Kidney (tissue), 14 donors: Measurements from ENCODE around the gene PLA2G15. TPM values are rescaled to one million over a fixed set of nuclear protein-coding genes. Genes with fewer than 3 reads are reported as not detected.

Source experiments
- DNase-seq, 5 donors: peaks; one replicate each; pipeline ENCODE4 v3.0.0-alpha.2; 2013 to 2020
- FAIRE-seq: peaks from 2 replicates; lab custom pipeline; 2012; peaks lifted over from hg19 to GRCh38; lab: Jason Lieb, UNC
- H3K27ac ChIP-seq, 2 donors: one replicate each; pipeline ENCODE4 v1.7.0; 2013; ENCODE audit warnings: low read depth in 2 of 2, low read length in 2 of 2, inconsistent platforms in 1 of 2
- H3K27me3 ChIP-seq: one replicate; pipeline ENCODE4 v1.7.1; 2013; ENCODE audit warnings: low read length, inconsistent platforms; ENCODE audit not compliant: control insufficient read depth, insufficient read depth
- H3K36me3 ChIP-seq, 3 donors: one replicate each; pipeline versions ENCODE4 v1.7.0 to v1.7.1; 2013; ENCODE audit warnings: low read length in 3 of 3, control low read depth in 1 of 3, inconsistent platforms in 1 of 3; ENCODE audit not compliant: insufficient read depth in 3 of 3, control insufficient read depth in 2 of 3
- H3K4me1 ChIP-seq, 3 donors: one replicate each; pipeline versions ENCODE4 v1.7.0 to v1.7.1; 2013; ENCODE audit warnings: low read length in 3 of 3, inconsistent platforms in 1 of 3, low read depth in 1 of 3; ENCODE audit not compliant: control insufficient read depth in 2 of 3, insufficient read depth in 2 of 3
- H3K4me3 ChIP-seq, 3 donors: one replicate each; pipeline versions ENCODE4 v1.7.0 to v1.8.1; 2013; ENCODE audit warnings: low read length in 3 of 3, control low read depth in 1 of 3, inconsistent platforms in 1 of 3
- H3K9ac ChIP-seq, 3 donors: one replicate each; pipeline versions ENCODE4 v1.7.0 to v1.7.1; 2013; ENCODE audit warnings: low read length in 3 of 3, control low read depth in 1 of 3, inconsistent platforms in 1 of 3
- H3K9me3 ChIP-seq, 3 donors: one replicate each; pipeline versions ENCODE4 v1.7.0 to v1.7.1; 2013; ENCODE audit warnings: low read length in 3 of 3, control low read depth in 1 of 3, inconsistent platforms in 1 of 3; ENCODE audit not compliant: control insufficient read depth in 2 of 3, insufficient read depth in 1 of 3
- intact Hi-C: fragments of 100-400 bp; cut with DNase I; formaldehyde crosslinking; loops from one replicate; pipeline ENCODE4 v1.11.1; 2022
- polyA plus RNA-seq: library from polyadenylated mRNA; stranded (reverse); fragments of 350-450 nt; fragmentation: Illumina TruSeq; extraction: RNeasy Lipid Tissue Mini Kit (QIAGEN cat#74804); gene quantifications from one replicate; pipeline ENCODE4 v1.2.3, GENCODE V29; 2014; ENCODE audit warnings: low read depth, low replicate concordance; ENCODE audit not compliant: insufficient read depth
- total RNA-seq: library from RNA; stranded (reverse); fragmentation: NEBNext Ultra II Directional; extraction: Animal tissue kit (Norgen Biotek cat#: 25700); gene quantifications from one replicate; pipeline ENCODE4 v1.2.1, GENCODE V29; 2021
- TF ChIP-seq, protein P1 (sequence below): IDR thresholded peaks from 3 replicates; pipeline ENCODE4 v1.5.1; 2012; ENCODE audit warnings: mild to moderate bottlenecking, moderate library complexity, borderline replicate concordance; ENCODE audit not compliant: insufficient read depth; ENCODE audit errors: extremely low read depth
- donor health status: control.
- donor health status: control.
- donor health status: control.
- donor health status: control.
- donor health status: control.
- donor health status: DM: yes; HTN: yes; CAD: no.
- donor health status: Normal renal cell carcinoma (clear cell type).

PLA2G15 gene
- total and polyA plus RNA-seq, 2 donors from 2014 or later: 35.1 to 44.4 TPM

DNA sequence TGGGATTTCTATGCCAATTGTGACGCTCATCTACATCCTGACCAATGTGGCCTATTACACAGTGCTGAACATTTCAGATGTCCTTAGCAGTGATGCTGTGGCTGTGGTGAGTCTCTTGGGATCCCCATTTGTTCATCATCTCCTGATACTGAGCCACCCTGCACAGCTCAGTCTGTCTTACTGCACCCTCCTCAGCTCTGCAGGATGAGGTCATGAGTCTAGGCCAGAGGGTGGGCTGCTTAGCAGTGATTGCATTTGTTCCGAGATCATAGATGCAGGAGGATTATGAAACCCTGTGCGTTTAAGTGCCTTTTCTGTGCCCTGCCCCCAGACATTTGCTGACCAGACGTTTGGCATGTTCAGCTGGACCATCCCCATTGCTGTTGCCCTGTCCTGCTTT lies 46.1 kb downstream of the PLA2G15 start:
- Histone ChIP-seq H3K9ac (no peak overlapping the region), H3K27me3 (no peaks in the 10 kb centered on the region), H3K36me3 (peaks cover 4 to 20% (median 20%) of the 10 kb centered on the region in 3 donors), H3K4me3 (no peak overlapping the region), H3K9me3 (no peaks in the 10 kb centered on the region), H3K4me1 (peaks cover 0 to 19% (median 4%) of the 10 kb centered on the region in 3 donors), H3K27ac (no peak overlapping the region)
- DNase-seq: no peak
- no peak for FAIRE-seq
- intact Hi-C loops: no loop called here
- TF ChIP-seq, protein P1, sequence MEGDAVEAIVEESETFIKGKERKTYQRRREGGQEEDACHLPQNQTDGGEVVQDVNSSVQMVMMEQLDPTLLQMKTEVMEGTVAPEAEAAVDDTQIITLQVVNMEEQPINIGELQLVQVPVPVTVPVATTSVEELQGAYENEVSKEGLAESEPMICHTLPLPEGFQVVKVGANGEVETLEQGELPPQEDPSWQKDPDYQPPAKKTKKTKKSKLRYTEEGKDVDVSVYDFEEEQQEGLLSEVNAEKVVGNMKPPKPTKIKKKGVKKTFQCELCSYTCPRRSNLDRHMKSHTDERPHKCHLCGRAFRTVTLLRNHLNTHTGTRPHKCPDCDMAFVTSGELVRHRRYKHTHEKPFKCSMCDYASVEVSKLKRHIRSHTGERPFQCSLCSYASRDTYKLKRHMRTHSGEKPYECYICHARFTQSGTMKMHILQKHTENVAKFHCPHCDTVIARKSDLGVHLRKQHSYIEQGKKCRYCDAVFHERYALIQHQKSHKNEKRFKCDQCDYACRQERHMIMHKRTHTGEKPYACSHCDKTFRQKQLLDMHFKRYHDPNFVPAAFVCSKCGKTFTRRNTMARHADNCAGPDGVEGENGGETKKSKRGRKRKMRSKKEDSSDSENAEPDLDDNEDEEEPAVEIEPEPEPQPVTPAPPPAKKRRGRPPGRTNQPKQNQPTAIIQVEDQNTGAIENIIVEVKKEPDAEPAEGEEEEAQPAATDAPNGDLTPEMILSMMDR: no peak

DNA sequence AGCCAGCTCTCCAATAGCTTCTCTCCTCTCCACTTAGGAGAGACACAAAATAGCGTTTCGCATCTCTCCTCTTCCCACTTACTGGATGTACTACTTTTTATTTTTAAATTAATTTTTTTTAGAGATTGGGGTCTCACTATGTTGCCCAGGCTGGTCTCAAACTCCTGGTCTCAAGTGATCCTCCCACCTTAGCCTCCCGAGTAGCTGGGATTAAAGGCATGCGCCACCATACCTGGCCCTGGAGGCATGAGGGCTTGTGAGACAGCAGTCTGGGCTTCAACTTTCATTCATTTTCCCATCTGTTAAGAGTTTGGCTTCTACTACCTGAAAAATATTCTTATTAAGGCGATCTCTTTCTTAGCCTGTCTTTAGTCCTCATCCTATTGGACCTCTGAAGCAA lies 47.3 kb downstream of the PLA2G15 start:
- H3K4me3 ChIP-seq: no peak overlapping the region
- intact Hi-C loops: no loop called here
- no peak overlapping the region for H3K9ac ChIP-seq
- FAIRE-seq (no peak), DNase-seq (no peak)
- no peaks in the 10 kb centered on the region for H3K9me3 ChIP-seq
- peaks cover 0 to 14% (median 4%) of the 10 kb centered on the region in 3 donors for H3K4me1 ChIP-seq
- H3K27me3 ChIP-seq: no peaks in the 10 kb centered on the region
- H3K36me3 ChIP-seq: peaks cover 4 to 27% (median 21%) of the 10 kb centered on the region in 3 donors
- TF ChIP-seq, protein P1: no peak
- no peak overlapping the region for H3K27ac ChIP-seq

DNA sequence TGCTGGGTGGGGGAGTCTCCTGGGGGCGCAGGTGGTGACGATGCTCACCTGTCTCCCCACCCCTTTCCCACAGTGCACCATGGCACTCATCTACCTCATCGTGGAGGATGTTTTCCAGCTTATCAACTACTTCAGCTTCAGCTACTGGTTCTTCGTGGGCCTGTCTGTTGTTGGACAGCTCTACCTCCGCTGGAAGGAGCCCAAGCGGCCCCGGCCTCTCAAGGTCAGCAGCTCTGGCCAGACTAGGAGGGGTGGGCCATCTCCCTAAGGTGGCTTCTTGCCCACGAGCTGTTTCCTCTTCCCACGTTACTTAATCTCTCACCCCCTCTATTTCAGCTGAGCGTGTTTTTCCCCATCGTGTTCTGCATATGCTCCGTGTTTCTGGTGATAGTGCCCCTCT lies 51.1 kb downstream of the PLA2G15 start:
- H3K9ac ChIP-seq: no peak overlapping the region
- DNase-seq (no peak), FAIRE-seq (no peak)
- H3K4me3 ChIP-seq: no peak overlapping the region
- intact Hi-C loops: no loop called here
- H3K27me3 ChIP-seq: no peaks in the 10 kb centered on the region
- peaks cover 4 to 49% (median 46%) of the 10 kb centered on the region in 3 donors for H3K36me3 ChIP-seq
- peaks cover 0 to 9% (median 9%) of the 10 kb centered on the region in 3 donors for H3K4me1 ChIP-seq
- H3K9me3 ChIP-seq: no peaks in the 10 kb centered on the region
- TF ChIP-seq, protein P1: no peak
- no peak overlapping the region for H3K27ac ChIP-seq

- FAIRE-seq (no peak), DNase-seq (no peak)
- no peak overlapping the region for H3K27ac ChIP-seq
- intact Hi-C loops: no loop called here
- H3K36me3 ChIP-seq: peaks cover 2 to 50% (median 44%) of the 10 kb centered on the region in 3 donors
- peaks cover 0 to 9% (median 9%) of the 10 kb centered on the region in 3 donors for H3K4me1 ChIP-seq
- TF ChIP-seq, protein P1: no peak
- no peaks in the 10 kb centered on the region for H3K9me3 ChIP-seq
- no peak overlapping the region for H3K4me3 ChIP-seq
- no peaks in the 10 kb centered on the region for H3K27me3 ChIP-seq
- no peak overlapping the region for H3K9ac ChIP-seq
These were observed 51.5 kb downstream of the PLA2G15 start for GRCh38 chr16:68296693-68297092.
